Measurements from ENCODE around the gene PFKL. TPM values are rescaled to one million over a fixed set of nuclear protein-coding genes. Genes with fewer than 3 reads are reported as not detected.

The PFKL gene
- total RNA-seq, 4 donors from 2014 or later: 104 to 145 (median 136) TPM

GRCh38 chr21:44324106-44324853 lies 24.4 kb downstream of the PFKL start:
- TF ChIP-seq POLR2A (IDR thresholded peaks at IDR 0.05) (no peak), CTCF (IDR thresholded peaks at IDR 0.05) (no peak)
- no peak overlapping the region for H3K4me3 ChIP-seq (ENCODE audit: low read depth, poor library complexity, severe bottlenecking)
- 93 to 95% methylated on average over 24 to 32 of the region's 37 CpGs for WGBS, 2 donors
- DNase-seq (ENCODE audit: low spot score in 2 of 2): no peak
- intact Hi-C loops (cut with DNase I; ENCODE audit: low total_unique reads): no loop called here

GRCh38 chr21:44324854-44325107 lies 24.9 kb downstream of the PFKL start:
- H3K4me3 ChIP-seq (ENCODE audit: low read depth, poor library complexity, severe bottlenecking): no peak overlapping the region
- intact Hi-C loops (cut with DNase I; ENCODE audit: low total_unique reads): no loop called here
- WGBS, 2 donors: 94 to 98% methylated on average over 11 of the region's 11 CpGs
- no peak for DNase-seq (ENCODE audit: low spot score in 2 of 2)
- no peak for TF ChIP-seq CTCF (IDR thresholded peaks at IDR 0.05)
- no peak for TF ChIP-seq POLR2A (IDR thresholded peaks at IDR 0.05)

GRCh38 chr21:44325386-44326271 lies 25.8 kb downstream of the PFKL start:
- 84 to 87% methylated on average over 36 to 41 of the region's 44 CpGs for WGBS, 2 donors
- H3K4me3 ChIP-seq (ENCODE audit: low read depth, poor library complexity, severe bottlenecking): no peak overlapping the region
- TF ChIP-seq POLR2A (IDR thresholded peaks at IDR 0.05): no peak
- no peak for TF ChIP-seq CTCF (IDR thresholded peaks at IDR 0.05)
- DNase-seq (ENCODE audit: low spot score in 2 of 2): no peak
- intact Hi-C loops (cut with DNase I; ENCODE audit: low total_unique reads): no loop called here

GRCh38 chr21:44326272-44326647 lies 26.4 kb downstream of the PFKL start:
- no peak overlapping the region for H3K4me3 ChIP-seq (ENCODE audit: low read depth, poor library complexity, severe bottlenecking)
- no peak for DNase-seq (ENCODE audit: low spot score in 2 of 2)
- no peak for TF ChIP-seq CTCF (IDR thresholded peaks at IDR 0.05)
- TF ChIP-seq POLR2A (IDR thresholded peaks at IDR 0.05): no peak
- WGBS, 2 donors: 85 to 94% methylated on average over 7 to 13 of the region's 13 CpGs
- intact Hi-C loops (cut with DNase I; ENCODE audit: low total_unique reads): no loop called here

GRCh38 chr21:44326716-44327602 lies 27.1 kb downstream of the PFKL start:
- no peak for TF ChIP-seq POLR2A (IDR thresholded peaks at IDR 0.05)
- no peak for TF ChIP-seq CTCF (IDR thresholded peaks at IDR 0.05)
- DNase-seq (ENCODE audit: low spot score in 2 of 2): no peak
- H3K4me3 ChIP-seq (ENCODE audit: low read depth, poor library complexity, severe bottlenecking): no peak overlapping the region
- WGBS, 2 donors: 87 to 94% methylated on average over 13 to 19 of the region's 26 CpGs
- intact Hi-C loops (cut with DNase I; ENCODE audit: low total_unique reads): no loop called here

Data from lower leg skin (tissue), 4 donors.